Kidney epithelial cell (primary cell): ENCODE results near the gene MEIOB. TPM values are rescaled to one million over a fixed set of nuclear protein-coding genes. Genes with fewer than 3 reads are reported as not detected.
"Not testable (repeated sequence)": the region's sequence is repeated elsewhere in the genome, so short reads cannot be mapped to it uniquely, and the experiment has no call there.

Source experiments
- DNase-seq: peaks from one replicate; pipeline ENCODE4 v3.0.0-alpha.2; 2010; ENCODE audit warnings: low read depth
- H3K27me3 ChIP-seq: 2 replicates; pipeline ENCODE4 v1.6.0; 2011; ENCODE audit warnings: low read length; ENCODE audit not compliant: control insufficient read depth, insufficient read depth
- H3K36me3 ChIP-seq: 2 replicates; pipeline ENCODE4 v1.5.1; 2011; ENCODE audit warnings: low read length; ENCODE audit not compliant: control insufficient read depth, insufficient read depth
- H3K4me3 ChIP-seq: 2 replicates; pipeline ENCODE4 v1.5.1; 2011; ENCODE audit warnings: low read depth, mild to moderate bottlenecking, control low read depth, low read length
- CTCF ChIP-seq: IDR thresholded peaks from 2 replicates; pipeline ENCODE4 v1.5.1; 2011; ENCODE audit warnings: mild to moderate bottlenecking, moderate library complexity, low read length, control low read depth, inconsistent platforms; ENCODE audit not compliant: insufficient read depth, poor library complexity, severe bottlenecking
- total RNA-seq: library from RNA; depleted of rRNA; stranded (reverse); fragments of >200 nt; gene quantifications from 2 replicates; pipeline ENCODE4 v1.2.3, GENCODE V29; 2015

Gene MEIOB
- total RNA-seq, 1 donor from 2014 or later, result 6.2 TPM

DNA sequence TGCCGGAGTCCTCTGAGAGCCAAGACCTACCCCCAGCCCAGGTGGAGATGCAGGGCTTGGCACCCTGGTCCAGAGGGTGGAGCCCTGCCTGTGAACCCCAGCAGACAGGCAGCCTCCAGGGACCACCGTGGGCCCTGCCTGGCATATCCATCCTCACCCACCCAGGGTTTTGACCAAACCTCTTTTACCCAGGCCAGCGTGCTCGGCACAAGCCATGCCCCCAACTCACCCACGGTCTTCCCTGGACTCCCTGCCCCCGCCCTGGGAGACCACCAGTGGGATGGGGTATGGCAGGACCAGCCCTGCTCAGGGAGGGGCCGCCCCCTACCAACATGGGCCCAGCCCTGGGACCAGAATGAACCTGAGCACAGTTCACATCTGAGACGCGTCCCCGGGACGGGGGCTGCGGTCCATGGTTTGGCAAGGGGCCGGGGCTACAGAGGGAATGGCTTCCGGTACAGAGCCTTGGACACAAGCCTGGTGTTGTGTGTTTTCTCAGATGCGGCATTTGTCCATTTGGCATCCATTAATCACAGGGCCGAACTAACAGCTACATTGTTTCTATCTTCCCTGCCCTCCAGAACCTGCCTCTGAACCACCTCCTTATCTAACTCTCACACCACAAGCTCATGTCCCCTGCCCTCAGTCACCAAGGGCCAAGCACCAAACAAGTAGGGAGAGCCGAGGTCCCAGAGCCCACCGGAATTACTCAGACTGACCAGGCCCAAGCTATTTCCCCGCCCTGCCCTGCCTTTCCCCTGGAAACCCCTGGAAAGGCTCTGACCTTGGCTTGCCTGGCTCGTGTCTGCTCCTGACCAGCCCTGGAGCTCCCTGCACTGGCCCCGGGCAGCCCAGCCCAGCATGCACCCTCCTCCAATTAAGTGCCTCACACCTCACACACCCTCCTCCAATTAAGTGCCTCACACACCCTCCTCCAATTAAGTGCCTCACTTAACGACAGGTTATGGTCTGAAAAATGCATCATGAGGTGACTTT lies 32.2 kb upstream of the MEIOB start:
- Histone ChIP-seq H3K4me3 (no peak overlapping the region), H3K27me3 (peaks cover 39% of the 10 kb centered on the region), H3K36me3 (no peaks in the 10 kb centered on the region)
- no peak for DNase-seq
- no peak for TF ChIP-seq CTCF

DNA sequence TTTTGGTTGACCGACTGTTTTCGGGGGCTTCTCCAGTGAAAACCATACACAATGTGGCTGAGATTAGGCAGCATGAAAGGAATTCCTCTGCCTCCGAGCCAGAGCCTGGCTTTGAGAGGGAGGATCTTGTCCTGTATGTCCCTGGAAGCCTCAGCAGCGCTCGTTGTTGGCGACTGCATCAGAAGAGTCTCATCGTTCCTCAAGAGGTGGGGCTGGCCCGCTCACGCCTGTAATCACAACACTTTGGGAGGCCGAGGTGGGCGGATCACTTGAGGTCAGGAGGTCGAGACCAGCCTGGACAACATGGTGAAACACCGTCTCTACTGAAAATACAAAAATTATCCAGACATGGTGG lies 31.2 kb upstream of the MEIOB start:
- H3K4me3 ChIP-seq, result no peak overlapping the region
- no peaks in the 10 kb centered on the region for H3K36me3 ChIP-seq
- no peak for DNase-seq
- H3K27me3 ChIP-seq, result peaks cover 37% of the 10 kb centered on the region
- no peak for TF ChIP-seq CTCF

GRCh38 chr16:1902547-1903219 lies 30.7 kb upstream of the MEIOB start:
- H3K4me3 ChIP-seq, result no peak overlapping the region
- TF ChIP-seq CTCF, result no peak
- no peak for DNase-seq
- H3K27me3 ChIP-seq, result peaks cover 35% of the 10 kb centered on the region
- H3K36me3 ChIP-seq, result no peaks in the 10 kb centered on the region

- no peak for TF ChIP-seq CTCF
- H3K36me3 ChIP-seq, result no peaks in the 10 kb centered on the region
- no peak for DNase-seq
- H3K27me3 ChIP-seq, result peaks cover 19% of the 10 kb centered on the region
- no peak overlapping the region for H3K4me3 ChIP-seq
These were observed 28.4 kb upstream of the MEIOB start for GRCh38 chr16:1900452-1900774.

- DNase-seq, result no peak
- TF ChIP-seq CTCF, result no peak
- H3K4me3 ChIP-seq, result no peak overlapping the region
- no peaks in the 10 kb centered on the region for H3K36me3 ChIP-seq
- peaks cover 16% of the 10 kb centered on the region for H3K27me3 ChIP-seq
These were observed 27.9 kb upstream of the MEIOB start for GRCh38 chr16:1899641-1900451.

DNA sequence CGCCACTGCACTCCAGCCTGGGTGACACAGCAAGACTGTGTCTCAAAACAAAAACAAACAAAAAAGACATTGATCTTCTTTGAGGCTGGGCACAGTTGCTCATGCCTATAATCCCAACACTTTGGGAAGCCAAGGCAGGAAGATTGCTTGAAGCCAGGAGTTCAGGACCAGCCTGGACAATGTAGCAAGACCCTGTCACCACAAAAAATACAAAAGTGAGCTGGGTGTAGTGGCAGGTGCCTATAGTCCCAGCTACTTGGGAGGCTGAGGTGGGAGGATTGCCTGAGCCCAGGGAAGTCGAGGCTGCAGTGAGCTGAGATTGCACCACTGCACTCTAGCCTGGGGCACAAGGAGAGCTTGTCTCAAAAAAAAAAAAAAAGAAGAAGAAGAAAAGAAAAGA lies 25.7 kb upstream of the MEIOB start:
- H3K27me3 ChIP-seq, result peaks cover 15% of the 10 kb centered on the region
- not testable (repeated sequence) for H3K36me3 ChIP-seq, H3K4me3 ChIP-seq, DNase-seq
